Retina (tissue), 1 donor: ENCODE data around the gene TBX20.
"Not testable (repeated sequence)": the region's sequence is repeated elsewhere in the genome, so short reads cannot be mapped to it uniquely, and the experiment has no call there.

ENCODE experiments used
- DNase-seq: peaks from one replicate; pipeline ENCODE4 v3.0.0-alpha.2; 2016

The TBX20 gene

DNA sequence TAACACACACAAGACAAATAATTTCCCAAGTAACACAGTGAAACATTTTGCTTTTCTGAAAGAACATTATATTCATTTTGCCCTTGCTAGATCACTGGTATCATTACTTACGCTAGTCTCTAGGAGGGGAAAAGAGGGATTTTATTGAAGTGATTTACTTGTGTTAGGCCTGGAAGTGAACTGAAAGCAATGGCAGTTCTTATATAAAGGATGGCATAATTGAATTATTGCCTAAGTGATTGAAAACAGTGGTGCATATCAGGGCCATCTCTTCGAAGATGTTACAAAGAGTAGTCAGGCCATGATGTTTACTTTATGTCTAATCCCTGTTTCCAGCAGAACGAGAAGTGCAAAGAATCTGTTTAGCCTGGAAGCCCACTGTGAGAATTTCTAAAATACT, 38.8 kb downstream of the TBX20 start:
- DNase-seq, result not testable (repeated sequence)

DNA sequence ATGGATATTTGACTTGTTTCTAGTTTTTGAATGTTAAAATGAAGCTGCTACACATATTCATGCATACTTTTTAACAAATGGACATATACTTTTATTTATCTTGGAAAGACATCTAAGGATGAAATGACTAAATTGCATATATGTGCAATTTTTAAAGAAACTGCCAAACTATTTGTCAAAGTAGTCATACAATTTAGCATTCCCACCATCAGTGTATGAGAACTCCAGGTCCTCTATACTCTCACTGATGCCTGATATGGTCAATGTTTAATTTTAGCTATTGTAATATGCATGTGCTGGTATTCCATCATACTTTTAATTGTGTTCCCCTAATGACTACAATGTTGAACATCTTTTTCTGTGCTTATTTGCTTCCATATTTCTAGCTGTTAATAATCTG, 47.0 kb downstream of the TBX20 start:
- not testable (repeated sequence) for DNase-seq

GRCh38 chr7:35204850-35205249, 49.0 kb downstream of the TBX20 start:
- not testable (repeated sequence) for DNase-seq

GRCh38 chr7:35204031-35204430, 49.9 kb downstream of the TBX20 start:
- DNase-seq, result not testable (repeated sequence)

DNA sequence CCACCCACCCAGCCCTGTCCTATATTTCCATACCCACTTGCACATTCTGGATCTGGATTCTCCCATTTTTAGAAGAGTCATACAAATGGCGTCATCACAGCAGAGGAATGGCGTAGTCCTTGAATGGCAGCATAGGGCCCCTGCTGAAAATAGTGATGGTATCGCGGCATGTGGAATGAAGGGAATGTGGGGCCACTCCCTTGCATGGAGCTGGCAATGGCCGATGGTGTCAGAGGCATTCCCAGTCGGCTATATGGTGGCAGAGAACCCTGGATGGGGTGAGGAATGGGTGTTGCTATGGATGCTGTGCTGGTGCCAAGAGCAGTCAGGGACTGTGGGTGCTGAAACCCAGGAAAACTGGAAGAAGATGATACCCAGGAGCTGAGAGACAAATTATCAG, 51.5 kb downstream of the TBX20 start:
- DNase-seq, result not testable (repeated sequence)

GRCh38 chr7:35200170-35200569, 53.7 kb downstream of the TBX20 start:
- DNase-seq, result not testable (repeated sequence)

DNA sequence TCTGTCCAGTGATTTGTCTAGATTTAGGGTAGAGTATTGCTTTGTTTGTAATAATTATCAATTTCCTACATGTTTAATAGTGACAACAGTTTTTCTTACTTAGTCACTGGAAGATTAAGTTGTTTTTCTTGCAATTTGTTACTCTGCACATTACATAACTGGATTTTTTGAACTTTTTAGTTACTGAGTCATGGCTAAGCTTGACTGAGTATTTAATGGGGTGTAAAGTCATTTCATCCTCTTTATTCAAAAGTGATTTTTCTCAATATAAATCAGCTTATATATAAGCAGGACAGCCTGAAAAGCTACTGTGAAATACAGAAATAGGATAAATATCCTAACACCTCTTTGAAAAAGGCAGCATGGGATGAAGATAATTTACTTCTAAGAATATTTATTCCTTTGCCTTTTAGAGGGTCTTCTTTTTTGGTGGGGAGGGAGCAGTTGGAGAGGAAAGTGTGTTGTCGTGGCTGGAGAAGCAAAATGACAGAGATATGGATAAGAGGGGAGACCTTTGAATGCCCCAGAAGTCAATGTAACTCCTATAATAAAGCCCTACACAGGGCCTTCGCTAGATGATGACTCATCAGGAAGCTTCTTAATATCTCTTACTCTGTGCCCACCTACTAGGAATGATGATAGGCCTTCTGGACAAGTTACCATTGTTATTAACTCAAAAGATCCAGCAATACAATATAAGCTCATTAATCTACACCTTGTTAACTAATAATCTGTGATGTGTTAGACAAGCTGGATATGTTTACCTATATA, 55.3 kb downstream of the TBX20 start:
- not testable (repeated sequence) for DNase-seq

DNA sequence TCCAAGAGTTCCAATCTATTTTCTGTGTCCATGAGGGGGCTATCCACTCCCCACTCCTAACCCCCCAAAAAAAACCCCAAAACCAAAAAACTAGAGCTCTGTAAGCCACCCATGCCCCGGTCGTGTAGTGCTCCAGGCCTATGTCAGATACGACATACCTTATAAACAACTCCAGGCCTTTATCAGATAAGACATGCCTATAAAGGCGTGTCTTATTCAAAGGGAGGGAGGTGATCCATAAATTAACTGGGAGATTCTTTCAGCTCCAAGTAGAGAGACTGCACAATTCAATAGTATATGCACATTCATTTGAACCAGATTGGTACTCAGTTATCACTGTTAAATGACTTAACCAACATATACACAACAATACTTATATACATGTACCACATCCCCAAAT, 62.3 kb downstream of the TBX20 start:
- not testable (repeated sequence) for DNase-seq

DNA sequence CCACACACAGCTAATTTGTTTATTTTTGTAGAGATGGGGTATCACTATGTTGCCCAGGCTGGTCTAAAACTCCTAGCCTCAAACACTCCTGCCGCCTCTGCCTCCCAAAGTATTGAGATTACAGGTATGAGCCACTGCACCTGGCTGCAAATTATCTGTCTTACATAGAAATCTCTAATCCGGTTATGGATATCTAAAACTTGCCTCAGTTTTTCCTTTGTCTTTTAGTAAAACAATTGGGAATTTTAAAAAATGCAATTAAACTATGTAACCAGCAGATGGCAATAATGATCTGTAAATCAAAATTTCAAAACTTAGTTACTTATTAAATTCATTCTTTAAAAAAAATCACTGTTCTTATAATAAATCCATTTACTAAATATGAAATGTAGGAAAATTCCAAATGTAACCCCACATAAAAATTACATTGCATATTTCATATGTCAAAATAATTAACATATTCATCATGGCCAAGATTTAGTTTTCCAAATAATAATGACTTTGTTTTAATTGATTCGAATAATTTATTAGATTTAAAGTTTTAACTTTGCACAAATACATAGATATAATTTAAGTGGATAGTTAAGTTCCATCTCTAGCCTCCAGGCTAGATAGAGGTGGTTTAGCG, 63.6 kb downstream of the TBX20 start:
- not testable (repeated sequence) for DNase-seq

DNA sequence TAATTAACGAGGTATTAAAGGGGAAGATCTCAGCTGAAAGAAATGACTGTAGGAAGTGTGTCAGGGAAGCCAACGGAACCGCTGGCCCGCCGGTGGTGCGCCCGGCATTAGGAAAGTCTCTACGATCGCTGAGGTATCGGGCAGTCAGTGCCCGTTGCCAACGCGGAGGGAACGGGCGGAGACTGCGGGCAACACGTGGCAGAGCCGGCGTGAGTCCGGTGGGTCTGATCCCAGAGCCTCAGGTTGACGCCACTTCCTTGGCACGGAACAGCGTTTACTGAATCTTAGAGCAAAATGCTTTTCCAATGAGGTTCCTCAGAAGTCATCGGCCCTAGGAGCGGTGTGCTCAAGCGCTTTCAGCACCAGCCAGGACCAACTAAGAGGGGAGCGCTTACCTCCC, 67.1 kb downstream of the TBX20 start:
- DNase-seq, result peak; percentile 79

GRCh38 chr7:35185908-35186731, 67.8 kb downstream of the TBX20 start:
- DNase-seq, result peak; percentile 90

DNA sequence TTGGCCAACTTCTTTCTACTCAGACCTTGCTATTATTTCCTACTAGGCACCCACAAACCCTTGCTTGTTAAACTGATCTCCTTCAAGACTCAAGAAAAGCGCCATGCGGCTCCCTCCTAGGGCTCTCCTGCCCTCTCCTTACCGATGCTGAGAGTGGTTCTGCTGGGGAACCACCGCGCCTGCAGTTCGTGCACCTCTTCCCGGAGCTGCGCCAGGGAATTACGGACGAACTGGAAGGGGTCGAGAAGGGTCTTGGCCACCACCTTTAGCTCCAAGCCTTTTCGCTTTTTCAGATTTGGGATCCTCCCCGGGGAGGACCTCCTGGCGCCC, 68.4 kb downstream of the TBX20 start:
- DNase-seq, result not testable (repeated sequence)

DNA sequence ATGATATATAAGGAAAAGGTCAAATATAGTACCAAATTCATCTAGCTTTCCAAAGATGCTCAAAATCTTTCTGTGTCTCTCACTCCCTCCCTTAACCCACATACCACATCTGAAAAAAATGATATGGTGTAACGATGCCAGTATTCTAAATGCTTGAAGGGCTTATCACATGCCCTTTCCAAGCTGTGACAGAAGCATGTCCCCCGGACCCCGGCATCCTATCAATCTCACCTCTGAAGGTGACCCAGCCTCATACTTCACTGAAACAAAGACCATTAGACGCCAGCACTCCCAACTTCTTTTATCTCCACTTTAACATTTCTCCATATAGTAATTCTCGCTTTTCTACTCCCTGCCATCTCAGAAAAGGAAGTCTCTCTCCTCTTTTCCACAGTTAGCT, 68.9 kb downstream of the TBX20 start:
- not testable (repeated sequence) for DNase-seq

DNA sequence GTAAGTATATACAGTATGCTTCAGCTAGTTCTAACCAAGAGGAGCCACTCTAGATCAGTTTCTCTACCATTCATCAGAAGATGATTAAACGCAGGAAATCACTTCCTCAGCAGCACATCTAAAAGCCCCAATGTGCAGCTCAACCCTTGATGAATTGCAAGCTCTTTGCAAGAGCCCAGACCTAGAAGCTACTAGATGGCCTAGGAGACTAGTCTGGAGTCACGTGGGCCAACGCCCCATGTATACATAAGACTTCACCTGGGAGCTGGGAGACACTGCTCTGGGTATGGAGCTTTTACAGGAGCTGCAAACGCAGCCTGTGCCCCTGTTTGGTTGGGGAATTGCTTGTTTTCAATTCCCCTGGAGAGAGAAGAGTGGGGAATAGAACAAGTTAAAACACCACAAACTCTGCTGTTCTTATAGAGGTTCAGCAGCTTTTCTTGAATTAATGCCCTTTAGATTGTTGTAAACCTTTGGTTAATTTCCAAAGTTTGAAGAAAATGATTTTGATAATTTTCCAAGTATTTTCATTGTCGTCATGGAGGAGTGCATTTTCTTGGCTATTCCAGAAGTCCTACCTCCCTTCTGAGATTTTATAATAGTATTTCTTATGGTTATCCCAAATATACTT, 69.9 kb downstream of the TBX20 start:
- DNase-seq, result not testable (repeated sequence)

DNA sequence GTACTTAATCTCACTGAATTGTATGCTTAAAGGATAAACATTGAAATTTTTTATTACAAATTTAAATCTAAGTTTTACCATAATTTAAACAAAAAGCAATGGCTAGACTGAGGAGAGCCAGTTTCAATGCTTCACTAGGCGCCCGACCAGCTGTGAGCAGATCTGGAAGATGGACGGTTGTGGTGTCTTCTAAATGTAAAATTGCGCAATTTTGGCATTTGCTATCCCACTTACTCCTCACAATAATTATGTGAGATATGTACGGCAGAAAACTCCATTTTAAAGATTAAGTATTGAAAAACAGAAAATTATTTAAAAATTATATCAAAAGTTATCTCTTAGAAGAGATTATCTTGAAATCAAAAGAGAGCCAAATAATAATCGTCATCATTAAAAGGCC, 73.2 kb downstream of the TBX20 start:
- not testable (repeated sequence) for DNase-seq

DNA sequence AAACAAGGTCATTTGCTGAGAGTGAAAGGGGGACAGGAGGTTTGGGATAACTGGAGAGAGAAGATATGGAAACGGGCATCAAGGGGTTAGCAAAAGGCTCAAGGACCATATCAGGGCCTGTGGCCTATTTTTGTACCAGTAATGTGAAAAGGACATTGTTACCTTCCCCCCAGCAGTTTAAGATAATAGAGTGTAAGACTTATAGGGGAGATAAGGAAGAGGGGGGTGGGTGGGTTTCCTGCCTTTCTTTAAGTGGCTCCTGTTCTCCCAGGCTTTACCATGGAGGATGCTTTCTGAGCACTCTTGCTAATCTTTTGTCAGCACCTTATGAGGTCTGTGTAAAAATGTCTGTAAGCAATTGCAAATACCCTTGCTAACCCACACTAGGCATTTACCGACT, 80.7 kb downstream of the TBX20 start:
- DNase-seq, result not testable (repeated sequence)

DNA sequence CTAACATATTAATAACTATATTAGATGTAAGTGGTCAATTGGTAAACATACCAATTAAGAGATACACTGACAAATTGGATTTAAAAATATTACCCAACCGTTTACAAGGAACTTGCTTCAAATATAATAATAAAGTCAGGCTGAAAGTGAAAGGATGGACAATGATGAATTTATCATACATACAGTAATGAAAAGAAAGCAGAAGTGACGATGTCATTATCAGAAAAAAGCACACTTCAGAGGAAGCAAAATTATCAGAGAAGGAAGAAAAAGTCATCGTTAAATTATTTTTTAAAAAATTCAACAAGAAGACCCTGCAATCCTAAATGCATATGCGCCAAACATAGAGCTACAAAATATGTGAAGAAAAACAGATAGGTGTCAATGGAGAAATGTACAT, 81.8 kb downstream of the TBX20 start:
- DNase-seq, result not testable (repeated sequence)

DNA sequence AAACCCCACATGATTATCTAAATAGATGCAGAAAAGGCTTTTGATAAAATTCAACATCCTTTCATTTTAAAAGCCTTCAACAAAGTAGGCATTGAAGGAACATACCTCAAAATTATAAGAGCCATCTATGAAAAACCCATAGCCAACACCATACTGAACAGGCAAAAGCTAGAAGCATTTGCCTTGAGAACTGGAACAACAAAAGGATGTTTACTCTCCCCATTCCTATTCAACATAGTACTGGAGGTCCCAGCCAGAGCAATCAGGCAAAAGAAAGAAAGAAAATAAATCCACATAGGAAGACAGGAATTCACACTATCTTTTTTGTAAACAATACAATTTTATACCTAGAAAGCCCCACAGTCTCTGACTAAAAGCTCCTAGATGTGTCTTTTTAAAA, 86.2 kb downstream of the TBX20 start:
- not testable (repeated sequence) for DNase-seq

DNA sequence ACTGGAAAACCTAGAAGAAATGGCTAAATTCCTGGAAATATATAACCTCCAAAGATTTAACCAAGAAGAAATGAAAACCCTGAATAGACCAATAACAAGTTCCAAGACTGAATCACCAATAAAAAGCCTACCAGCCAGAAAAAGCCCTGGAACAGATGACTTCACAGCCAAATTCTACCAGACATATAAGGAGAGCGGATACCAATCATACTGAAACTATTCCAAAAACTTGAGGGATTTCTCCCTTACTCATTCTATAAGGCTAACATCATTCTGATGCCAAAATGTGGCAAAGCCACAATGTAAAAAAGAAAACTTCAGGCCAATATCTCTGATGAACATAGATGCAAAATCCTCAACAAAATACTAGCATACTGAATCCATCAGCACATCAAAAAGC, 86.7 kb downstream of the TBX20 start:
- not testable (repeated sequence) for DNase-seq

DNA sequence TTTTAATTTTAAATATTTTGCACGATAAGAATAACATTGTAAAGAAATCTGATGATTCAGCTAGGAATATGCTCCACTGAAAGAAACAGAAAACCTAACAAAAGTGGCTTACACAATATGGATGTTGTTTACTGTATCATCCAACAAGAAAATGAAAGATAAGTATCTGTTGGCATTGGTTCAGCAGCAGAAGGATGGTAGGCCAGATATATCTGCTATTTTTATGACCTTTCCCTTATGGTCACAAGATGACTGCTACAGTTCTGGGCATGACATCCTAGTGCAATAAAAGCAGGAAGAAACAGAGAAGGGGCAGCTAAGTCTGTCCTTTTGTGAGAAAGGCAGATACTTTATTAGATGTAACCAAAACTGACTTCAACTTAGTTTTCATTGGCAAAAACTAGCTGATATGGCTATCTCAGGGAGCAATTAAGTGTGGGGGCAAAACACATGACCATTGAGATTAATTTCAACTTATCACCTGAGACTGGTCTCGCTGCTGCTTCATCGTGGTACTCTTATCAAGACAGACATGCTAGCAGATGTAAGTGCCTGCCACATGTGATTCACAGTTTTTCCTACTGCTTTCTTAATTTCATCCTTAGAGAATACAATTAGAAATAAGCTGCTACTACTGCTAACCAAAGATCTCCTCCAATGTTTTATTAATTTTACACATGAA, 92.7 kb downstream of the TBX20 start:
- DNase-seq, result not testable (repeated sequence)
